Adrenal gland (tissue), 5 donors: ENCODE data around the gene CLRN2.

Source experiments
- CTCF ChIP-seq, 6 experiments: fragments of 450-650 bp in 4 of 6; fragments of 200-600 bp in 2 of 6; sonication (generic) in 1 of 6; IDR thresholded peaks; 1 replicate in 5 of 6; 2 replicates in 1 of 6; pipeline versions ENCODE4 v1.5.1 to v1.8.0; 2016 to 2021; ENCODE audit warnings: antibody characterized with exemption in 6 of 6, mild to moderate bottlenecking in 2 of 6, moderate library complexity in 1 of 6
- POLR2A ChIP-seq, 2 donors: fragments of 450-650 bp; IDR thresholded peaks; one replicate each; pipeline ENCODE4 v1.6.1; 2017; ENCODE audit warnings: antibody characterized with exemption in 2 of 2, mild to moderate bottlenecking in 2 of 2, moderate library complexity in 1 of 2
- donor health status: DM: no; HTN: no; CAD: no.

DNA sequence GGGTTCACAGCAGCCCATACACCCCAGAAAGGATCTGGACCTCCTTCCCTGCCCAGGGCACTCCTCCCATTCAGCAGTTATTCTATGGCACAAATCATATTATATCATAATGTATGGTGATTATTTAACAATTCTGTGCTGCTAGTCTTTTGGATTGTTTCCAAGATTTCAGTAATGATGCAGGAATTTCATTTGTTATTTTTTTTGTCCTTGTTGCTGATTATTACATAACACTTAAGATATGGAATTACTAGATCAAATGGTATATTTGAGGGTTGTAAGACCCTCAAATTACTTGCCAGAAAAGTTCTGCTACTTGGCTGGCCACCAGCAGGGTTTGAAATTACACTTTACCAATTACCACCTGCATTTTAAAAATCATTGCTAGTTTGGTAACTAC is 39.5 kb upstream of the CLRN2 start:
- TF ChIP-seq POLR2A (IDR thresholded peaks at IDR 0.05) (no peak), CTCF (IDR thresholded peaks at IDR 0.05) (no peak)
